ENCODE results near the gene JARID2. TPM values are rescaled to one million over a fixed set of nuclear protein-coding genes. Genes with fewer than 3 reads are reported as not detected.
A peak's percentile ranks its signal among the peaks of the same experiment; 100 is the strongest.

The JARID2 gene
- total and polyA plus RNA-seq, 9 of the 15 experiments (the other 6 are each of a cell fraction or from before 2014, with no cell fraction given) = 5.0 to 29.0 (median 15.6) TPM

DNA sequence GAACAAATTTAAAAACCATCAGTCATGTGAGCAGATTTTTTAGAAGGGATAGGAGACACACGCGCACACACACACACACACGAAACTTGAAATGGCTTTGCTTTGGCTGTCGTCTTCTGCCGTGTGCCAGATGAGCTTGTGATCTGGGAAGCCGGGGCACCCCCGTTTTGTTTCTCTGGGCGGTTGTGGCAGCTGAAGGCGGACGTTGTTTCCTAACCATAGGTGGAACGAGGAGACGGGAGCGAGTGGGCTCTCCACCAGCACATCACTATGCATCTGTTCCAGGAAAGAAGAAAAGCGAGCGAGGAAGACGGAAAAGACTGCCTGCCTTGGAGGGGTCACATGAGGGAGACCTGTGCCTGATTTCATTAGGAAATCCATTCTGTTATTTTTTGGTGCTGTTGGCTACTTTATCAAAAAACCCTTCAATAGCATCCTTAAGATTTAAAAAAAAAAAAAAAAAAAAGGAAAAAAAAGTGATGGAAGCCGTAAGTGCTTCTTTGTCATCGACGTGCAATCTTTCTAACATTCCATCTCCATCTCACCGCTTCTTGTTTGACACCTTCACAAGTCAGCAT lies 274.8 kb downstream of the JARID2 start:
- Histone ChIP-seq H3K9ac (ENCODE audit: insufficient read depth in 1 of 2, low read depth in 2 of 2, low read length in 2 of 2) (no peak overlapping the region), H3K79me2 (ENCODE audit: control insufficient read depth, insufficient read depth, low read length) (no peaks in the 10 kb centered on the region), H3K27ac (ENCODE audit: extremely low read depth, low read depth, low read length) (no peak overlapping the region), H3K36me3 (ENCODE audit: control insufficient read depth, insufficient read depth, low read length) (peaks cover 91% of the 10 kb centered on the region; the same call in 2 of the 3 replicates), H3K9me3 (replicated peaks; ENCODE audit: control insufficient read depth, insufficient read depth, low read depth, low read length) (no peaks in the 10 kb centered on the region), H3K27me3 (ENCODE audit: control insufficient read depth in 2 of 2, insufficient read depth in 2 of 2, low read length in 2 of 2) (no peaks in the 10 kb centered on the region), H3K4me2 (ENCODE audit: insufficient read depth, low read length) (no peak overlapping the region), H3K4me1 (replicated peaks in 1 of 2; ENCODE audit: control insufficient read depth in 2 of 2, insufficient read depth in 2 of 2, low read length in 2 of 2) (peaks cover 0 to 8% of the 10 kb centered on the region in 2 experiments; a peak in 1 of 5 replicates), H3K4me3 (no peak overlapping the region), H3K9me1 (ENCODE audit: control insufficient read depth, insufficient read depth, low read length) (no peaks in the 10 kb centered on the region), H4K20me1 (replicated peaks; ENCODE audit: control insufficient read depth, insufficient read depth, low read length) (no peaks in the 10 kb centered on the region), H2AFZ (ENCODE audit: low read depth, low read length) (no peak overlapping the region)
- intact Hi-C loops (cut with micrococcal nuclease) = no loop called here
- CTCF ChIA-PET (ENCODE audit: low intra/inter-chr PET ratio) = no interaction called here
- 97% methylated on average over 20 of the region's 20 CpGs for WGBS (ENCODE audit: insufficient coverage, low coverage, missing lambda C conversion rate)
- TF ChIP-seq, protein P1, sequence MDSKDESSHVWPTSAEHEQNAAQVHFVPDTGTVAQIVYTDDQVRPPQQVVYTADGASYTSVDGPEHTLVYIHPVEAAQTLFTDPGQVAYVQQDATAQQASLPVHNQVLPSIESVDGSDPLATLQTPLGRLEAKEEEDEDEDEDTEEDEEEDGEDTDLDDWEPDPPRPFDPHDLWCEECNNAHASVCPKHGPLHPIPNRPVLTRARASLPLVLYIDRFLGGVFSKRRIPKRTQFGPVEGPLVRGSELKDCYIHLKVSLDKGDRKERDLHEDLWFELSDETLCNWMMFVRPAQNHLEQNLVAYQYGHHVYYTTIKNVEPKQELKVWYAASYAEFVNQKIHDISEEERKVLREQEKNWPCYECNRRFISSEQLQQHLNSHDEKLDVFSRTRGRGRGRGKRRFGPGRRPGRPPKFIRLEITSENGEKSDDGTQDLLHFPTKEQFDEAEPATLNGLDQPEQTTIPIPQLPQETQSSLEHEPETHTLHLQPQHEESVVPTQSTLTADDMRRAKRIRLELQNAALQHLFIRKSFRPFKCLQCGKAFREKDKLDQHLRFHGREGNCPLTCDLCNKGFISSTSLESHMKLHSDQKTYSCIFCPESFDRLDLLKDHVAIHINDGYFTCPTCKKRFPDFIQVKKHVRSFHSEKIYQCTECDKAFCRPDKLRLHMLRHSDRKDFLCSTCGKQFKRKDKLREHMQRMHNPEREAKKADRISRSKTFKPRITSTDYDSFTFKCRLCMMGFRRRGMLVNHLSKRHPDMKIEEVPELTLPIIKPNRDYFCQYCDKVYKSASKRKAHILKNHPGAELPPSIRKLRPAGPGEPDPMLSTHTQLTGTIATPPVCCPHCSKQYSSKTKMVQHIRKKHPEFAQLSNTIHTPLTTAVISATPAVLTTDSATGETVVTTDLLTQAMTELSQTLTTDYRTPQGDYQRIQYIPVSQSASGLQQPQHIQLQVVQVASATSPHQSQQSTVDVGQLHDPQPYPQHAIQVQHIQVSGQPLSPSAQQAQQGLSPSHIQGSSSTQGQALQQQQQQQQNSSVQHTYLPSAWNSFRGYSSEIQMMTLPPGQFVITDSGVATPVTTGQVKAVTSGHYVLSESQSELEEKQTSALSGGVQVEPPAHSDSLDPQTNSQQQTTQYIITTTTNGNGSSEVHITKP (IDR thresholded peaks at IDR 0.05; ENCODE audit: partially characterized antibody) = no peak
- TF ChIP-seq SUPT5H (IDR thresholded peaks at IDR 0.05) (peak; percentile 17; the same call in 1 of the 2 replicates), POLR3A (IDR thresholded peaks at IDR 0.05; ENCODE audit: borderline replicate concordance, extremely low read depth, insufficient read depth, insufficient read length) (no peak), RBM22 (IDR thresholded peaks at IDR 0.05; ENCODE audit: low read depth, low read length, poor library complexity, severe bottlenecking) (peak; percentile 61), KLF1 (tag; IDR thresholded peaks at IDR 0.05) (no peak), POLR2G (IDR thresholded peaks at IDR 0.05; ENCODE audit: low read depth, low read length) (peak; percentile 30; the same call in 1 of the 2 replicates)
- TF ChIP-seq, protein P2, sequence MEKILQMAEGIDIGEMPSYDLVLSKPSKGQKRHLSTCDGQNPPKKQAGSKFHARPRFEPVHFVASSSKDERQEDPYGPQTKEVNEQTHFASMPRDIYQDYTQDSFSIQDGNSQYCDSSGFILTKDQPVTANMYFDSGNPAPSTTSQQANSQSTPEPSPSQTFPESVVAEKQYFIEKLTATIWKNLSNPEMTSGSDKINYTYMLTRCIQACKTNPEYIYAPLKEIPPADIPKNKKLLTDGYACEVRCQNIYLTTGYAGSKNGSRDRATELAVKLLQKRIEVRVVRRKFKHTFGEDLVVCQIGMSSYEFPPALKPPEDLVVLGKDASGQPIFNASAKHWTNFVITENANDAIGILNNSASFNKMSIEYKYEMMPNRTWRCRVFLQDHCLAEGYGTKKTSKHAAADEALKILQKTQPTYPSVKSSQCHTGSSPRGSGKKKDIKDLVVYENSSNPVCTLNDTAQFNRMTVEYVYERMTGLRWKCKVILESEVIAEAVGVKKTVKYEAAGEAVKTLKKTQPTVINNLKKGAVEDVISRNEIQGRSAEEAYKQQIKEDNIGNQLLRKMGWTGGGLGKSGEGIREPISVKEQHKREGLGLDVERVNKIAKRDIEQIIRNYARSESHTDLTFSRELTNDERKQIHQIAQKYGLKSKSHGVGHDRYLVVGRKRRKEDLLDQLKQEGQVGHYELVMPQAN (IDR thresholded peaks at IDR 0.05; ENCODE audit: borderline replicate concordance) = no peak
- in situ Hi-C loops (cut with MboI) = no loop called here
- FAIRE-seq = no peak
- no peak for DNase-seq (ENCODE audit: extremely low read depth in 1 of 4, low spot score in 3 of 4)
- POLR2A ChIA-PET = no interaction called here
- ATAC-seq = no peak
- BruUV-seq (replicated peaks) = no TSS peak

All from K562 (cell line).